Measurements from ENCODE around the gene CBLC.

GRCh38 chr19:44847144-44848035 is 69.7 kb downstream of the CBLC start:
- TF ChIP-seq CTCF (IDR thresholded peaks at IDR 0.05) (peak in 2 of 7 experiments; percentile 1 to 7), POLR2A (IDR thresholded peaks at IDR 0.05) (peak; percentile 76 to 95 (median 93))
